Bronchial epithelial cell (primary cell): ENCODE measurements around the gene PTTG1IP2. TPM values are rescaled to one million over a fixed set of nuclear protein-coding genes. Genes with fewer than 3 reads are reported as not detected.

Experiments
- DNase-seq: peaks from one replicate; pipeline ENCODE4 v3.0.0-alpha.2; 2010; ENCODE audit warnings: low read depth
- FAIRE-seq: peaks from 2 replicates; lab custom pipeline; 2011; peaks lifted over from hg19 to GRCh38; lab: Jason Lieb, UNC
- H3K27me3 ChIP-seq: 2 replicates; pipeline ENCODE4 v1.5.1; 2011; ENCODE audit warnings: low read length; ENCODE audit not compliant: control insufficient read depth, insufficient read depth
- H3K36me3 ChIP-seq: 2 replicates; pipeline ENCODE4 v1.5.1; 2011; ENCODE audit warnings: low read length; ENCODE audit not compliant: control insufficient read depth, insufficient read depth
- H3K4me3 ChIP-seq: 2 replicates; pipeline ENCODE4 v1.5.1; 2011; ENCODE audit warnings: mild to moderate bottlenecking, low read depth, low read length, control low read depth
- total RNA-seq: library from RNA; depleted of rRNA; stranded (reverse); fragments of >200 nt; gene quantifications from 2 replicates; pipeline ENCODE4 v1.2.1, GENCODE V29; 2014
- TF ChIP-seq, protein P1 (sequence below): IDR thresholded peaks from 2 replicates; pipeline ENCODE4 v1.5.1; 2011; ENCODE audit warnings: mild to moderate bottlenecking, moderate library complexity, low read length, control low read depth, inconsistent platforms; ENCODE audit not compliant: insufficient read depth, severe bottlenecking

PTTG1IP2 gene
- total RNA-seq, 1 donor from 2014 or later, result not detected

GRCh38 chr7:90540406-90540805, 71.0 kb downstream of the PTTG1IP2 start:
- Histone ChIP-seq H3K27me3 (no peaks in the 10 kb centered on the region), H3K4me3 (no peak overlapping the region), H3K36me3 (no peaks in the 10 kb centered on the region)
- no peak for FAIRE-seq
- TF ChIP-seq, protein P1, sequence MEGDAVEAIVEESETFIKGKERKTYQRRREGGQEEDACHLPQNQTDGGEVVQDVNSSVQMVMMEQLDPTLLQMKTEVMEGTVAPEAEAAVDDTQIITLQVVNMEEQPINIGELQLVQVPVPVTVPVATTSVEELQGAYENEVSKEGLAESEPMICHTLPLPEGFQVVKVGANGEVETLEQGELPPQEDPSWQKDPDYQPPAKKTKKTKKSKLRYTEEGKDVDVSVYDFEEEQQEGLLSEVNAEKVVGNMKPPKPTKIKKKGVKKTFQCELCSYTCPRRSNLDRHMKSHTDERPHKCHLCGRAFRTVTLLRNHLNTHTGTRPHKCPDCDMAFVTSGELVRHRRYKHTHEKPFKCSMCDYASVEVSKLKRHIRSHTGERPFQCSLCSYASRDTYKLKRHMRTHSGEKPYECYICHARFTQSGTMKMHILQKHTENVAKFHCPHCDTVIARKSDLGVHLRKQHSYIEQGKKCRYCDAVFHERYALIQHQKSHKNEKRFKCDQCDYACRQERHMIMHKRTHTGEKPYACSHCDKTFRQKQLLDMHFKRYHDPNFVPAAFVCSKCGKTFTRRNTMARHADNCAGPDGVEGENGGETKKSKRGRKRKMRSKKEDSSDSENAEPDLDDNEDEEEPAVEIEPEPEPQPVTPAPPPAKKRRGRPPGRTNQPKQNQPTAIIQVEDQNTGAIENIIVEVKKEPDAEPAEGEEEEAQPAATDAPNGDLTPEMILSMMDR, result no peak
- DNase-seq, result no peak

DNA sequence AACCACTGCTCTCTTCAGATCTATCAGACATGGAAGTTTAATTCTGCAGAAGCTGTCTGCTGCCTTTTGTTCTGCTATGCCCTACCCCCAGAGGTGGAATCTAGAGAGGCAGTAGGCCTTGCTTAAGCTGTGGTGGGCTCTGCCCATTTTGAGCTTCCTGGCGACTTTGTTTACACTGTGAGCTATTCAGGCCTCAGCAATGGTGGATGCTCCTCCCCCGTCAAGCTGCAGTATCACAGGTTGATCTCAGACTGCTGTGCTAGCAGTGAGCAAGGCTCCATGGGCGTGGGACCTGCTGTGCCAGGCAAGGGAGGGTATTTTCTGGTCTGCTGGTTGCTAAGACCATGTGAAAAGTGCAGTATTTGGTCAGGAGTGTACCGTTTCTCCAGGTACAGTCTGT, 81.6 kb downstream of the PTTG1IP2 start:
- DNase-seq, result peak; percentile 41
- FAIRE-seq, result no peak
- H3K27me3 ChIP-seq, result no peaks in the 10 kb centered on the region
- TF ChIP-seq, protein P1, result no peak
- H3K36me3 ChIP-seq, result no peaks in the 10 kb centered on the region
- no peak overlapping the region for H3K4me3 ChIP-seq

DNA sequence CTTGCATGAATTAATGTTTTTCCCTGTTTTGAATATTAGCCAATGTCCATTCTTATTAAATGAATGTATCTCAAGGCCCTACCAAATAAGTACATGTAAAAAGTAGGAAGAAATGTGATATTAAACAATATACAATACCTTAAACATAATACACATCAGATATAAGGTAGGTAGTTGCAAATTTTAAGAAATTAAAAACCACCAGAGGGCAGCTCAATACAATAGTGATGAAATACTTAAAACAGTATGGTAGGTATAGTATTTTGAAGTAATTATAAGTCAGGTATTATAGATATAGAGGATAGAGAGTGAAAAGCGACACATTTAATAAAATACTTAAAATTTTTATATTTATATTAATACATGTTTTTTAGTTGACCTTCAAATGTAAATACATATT, 83.1 kb downstream of the PTTG1IP2 start:
- FAIRE-seq (no peak), DNase-seq (peak; percentile 57)
- H3K27me3 ChIP-seq, result no peaks in the 10 kb centered on the region
- no peak overlapping the region for H3K4me3 ChIP-seq
- TF ChIP-seq, protein P1, result no peak
- no peaks in the 10 kb centered on the region for H3K36me3 ChIP-seq

DNA sequence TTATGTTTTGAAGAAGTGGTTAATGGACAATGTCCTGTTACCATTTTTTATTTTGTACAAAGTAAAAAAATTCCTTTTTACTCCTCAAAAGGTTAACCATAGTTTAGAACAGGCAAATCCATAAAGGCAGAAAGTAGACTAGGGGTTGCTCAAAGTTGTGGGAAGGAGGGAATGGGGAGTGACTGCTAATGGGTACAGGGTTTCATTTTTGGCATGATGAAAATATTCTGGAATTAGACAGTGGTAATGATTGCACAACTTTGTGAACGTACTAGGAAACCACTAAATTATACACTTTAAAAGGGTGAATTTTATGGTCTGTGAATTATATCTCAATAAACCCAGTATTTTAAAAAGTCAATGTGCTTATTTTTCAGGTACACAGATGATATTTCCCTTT, 91.3 kb downstream of the PTTG1IP2 start:
- TF ChIP-seq, protein P1, result no peak
- Histone ChIP-seq H3K4me3 (no peak overlapping the region), H3K36me3 (no peaks in the 10 kb centered on the region), H3K27me3 (no peaks in the 10 kb centered on the region)
- DNase-seq, result no peak
- no peak for FAIRE-seq

Other genes with a start within 250 kb of the PTTG1IP2 start
- 0.53 and 2.3 TPM in 2 replicates for gene CFAP69, start 224.5 kb upstream of the PTTG1IP2 start, total RNA-seq
- gene FAM237B, start 148.3 kb upstream of the PTTG1IP2 start, total RNA-seq, result not detected in 2 replicates
- 16.8 and 17.3 TPM in 2 replicates for gene GTPBP10, start 122.9 kb upstream of the PTTG1IP2 start, total RNA-seq
- gene CLDN12, start 66.2 kb upstream of the PTTG1IP2 start, total RNA-seq, result 59.5 and 89.7 TPM in 2 replicates
- 7.3 and 8.7 TPM in 2 replicates for gene CDK14, start 126.7 kb downstream of the PTTG1IP2 start, total RNA-seq